Measurements from ENCODE around the gene HYCC1.
"Not testable (repeated sequence)": the region's sequence is repeated elsewhere in the genome, so short reads cannot be mapped to it uniquely, and the experiment has no call there.

The HYCC1 gene

GRCh38 chr7:23013715-23014649, at the start of gene HYCC1:
Gene HYCC1 (minus strand): TSS chr7:23014130. CDS start chr7:22991111, 23,019 bp downstream.
- peak; percentile 98 for DNase-seq (ENCODE audit: low read depth in 2 of 2)

- DNase-seq (ENCODE audit: low read depth in 2 of 2), result no peak
These were observed 48.5 kb upstream of the HYCC1 start for GRCh38 chr7:23062452-23062851.

GRCh38 chr7:23061327-23061726, 47.4 kb upstream of the HYCC1 start:
- no peak for DNase-seq (ENCODE audit: low read depth in 2 of 2)

GRCh38 chr7:23058408-23059096, 44.6 kb upstream of the HYCC1 start:
- no peak for DNase-seq (ENCODE audit: low read depth in 2 of 2)

- peak; percentile 14 to 45 for DNase-seq (ENCODE audit: low read depth in 2 of 2)
These were observed 41.8 kb upstream of the HYCC1 start for GRCh38 chr7:23055582-23056178.

- not testable (repeated sequence) for DNase-seq (ENCODE audit: low read depth in 2 of 2)
These were observed 37.2 kb upstream of the HYCC1 start for GRCh38 chr7:23051124-23051485.

- not testable (repeated sequence) for DNase-seq (ENCODE audit: low read depth in 2 of 2)
These were observed 32.4 kb upstream of the HYCC1 start for GRCh38 chr7:23046336-23046735.

- not testable (repeated sequence) for DNase-seq (ENCODE audit: low read depth in 2 of 2)
These were observed 31.2 kb upstream of the HYCC1 start for GRCh38 chr7:23045086-23045485.

GRCh38 chr7:23044581-23044980, 30.7 kb upstream of the HYCC1 start:
- DNase-seq (ENCODE audit: low read depth in 2 of 2), result no peak

GRCh38 chr7:23043441-23043840, 29.5 kb upstream of the HYCC1 start:
- DNase-seq (ENCODE audit: low read depth in 2 of 2), result no peak

GRCh38 chr7:23039674-23040073, 25.7 kb upstream of the HYCC1 start:
- DNase-seq (ENCODE audit: low read depth in 2 of 2), result not testable (repeated sequence)

- DNase-seq (ENCODE audit: low read depth in 2 of 2), result not testable (repeated sequence)
These were observed 21.8 kb upstream of the HYCC1 start for GRCh38 chr7:23035542-23036371.

GRCh38 chr7:23027261-23027660, 13.3 kb upstream of the HYCC1 start:
- DNase-seq (ENCODE audit: low read depth in 2 of 2), result no peak

- no peak for DNase-seq (ENCODE audit: low read depth in 2 of 2)
These were observed 12.2 kb upstream of the HYCC1 start for GRCh38 chr7:23026164-23026563.

GRCh38 chr7:23024454-23024853, 10.5 kb upstream of the HYCC1 start:
- no peak for DNase-seq (ENCODE audit: low read depth in 2 of 2)

- no peak for DNase-seq (ENCODE audit: low read depth in 2 of 2)
These were observed 8.9 kb upstream of the HYCC1 start for GRCh38 chr7:23022851-23023250.

- no peak for DNase-seq (ENCODE audit: low read depth in 2 of 2)
These were observed 8.4 kb upstream of the HYCC1 start for GRCh38 chr7:23022258-23022769.

- DNase-seq (ENCODE audit: low read depth in 2 of 2), result no peak
These were observed 7.7 kb upstream of the HYCC1 start for GRCh38 chr7:23021596-23021995.

- peak in 1 of 2 experiments; percentile 6 for DNase-seq (ENCODE audit: low read depth in 2 of 2)
These were observed 6.9 kb upstream of the HYCC1 start for GRCh38 chr7:23020742-23021401.

- DNase-seq (ENCODE audit: low read depth in 2 of 2), result no peak
These were observed 4.8 kb upstream of the HYCC1 start for GRCh38 chr7:23018750-23019149.

- DNase-seq (ENCODE audit: low read depth in 2 of 2), result no peak
These were observed 3.4 kb upstream of the HYCC1 start for GRCh38 chr7:23017309-23017708.
